Ascending aorta (tissue), 2 donors: ENCODE data around the gene XAF1. TPM values are rescaled to one million over a fixed set of nuclear protein-coding genes. Genes with fewer than 3 reads are reported as not detected.

Experiments used
- DNase-seq, 2 donors: peaks; one replicate each; pipeline ENCODE4 v3.0.0-alpha.2; 2019; ENCODE audit warnings: low spot score in 2 of 2
- H3K27ac ChIP-seq, 2 donors: fragments of 200-600 bp; sonication (generic); one replicate each; pipeline ENCODE4 v1.5.1; 2016 to 2017; ENCODE audit warnings: mild to moderate bottlenecking in 1 of 2
- H3K27me3 ChIP-seq: fragments of 200-600 bp; sonication (generic); one replicate; pipeline ENCODE4 v1.5.1; 2017
- H3K36me3 ChIP-seq, 2 donors: fragments of 200-600 bp; sonication (generic); one replicate each; pipeline ENCODE4 v1.5.1; 2016
- H3K4me1 ChIP-seq, 2 donors: fragments of 200-600 bp; sonication (generic); one replicate each; pipeline ENCODE4 v1.5.1; 2016 to 2017; ENCODE audit warnings: mild to moderate bottlenecking in 1 of 2
- H3K4me3 ChIP-seq, 2 donors: fragments of 200-600 bp; sonication (generic); one replicate each; pipeline ENCODE4 v1.5.1; 2016 to 2017; ENCODE audit warnings: mild to moderate bottlenecking in 1 of 2
- H3K9me3 ChIP-seq, 2 donors: fragments of 200-600 bp; sonication (generic); one replicate each; pipeline ENCODE4 v1.5.1; 2016
- intact Hi-C: fragments of 100-400 bp; cut with DNase I; formaldehyde crosslinking; loops from one replicate; pipeline ENCODE4 v1.15.1; 2023
- total RNA-seq: library from RNA; depleted of rRNA; stranded (reverse); fragments of >200 nt; gene quantifications from one replicate; pipeline ENCODE4 v1.1.0, GENCODE V29; 2016
- TF ChIP-seq, protein P1 (sequence below), 3 experiments: fragments of 200-600 bp in 2 of 3; fragments of 450-650 bp in 1 of 3; sonication (generic) in 2 of 3; IDR thresholded peaks; one replicate each; pipeline ENCODE4 v1.5.1; 2016 to 2019; ENCODE audit warnings: antibody characterized with exemption in 3 of 3, mild to moderate bottlenecking in 1 of 3, moderate library complexity in 1 of 3

The XAF1 gene
- total RNA-seq, 1 donor from 2014 or later = 39.8 TPM

DNA sequence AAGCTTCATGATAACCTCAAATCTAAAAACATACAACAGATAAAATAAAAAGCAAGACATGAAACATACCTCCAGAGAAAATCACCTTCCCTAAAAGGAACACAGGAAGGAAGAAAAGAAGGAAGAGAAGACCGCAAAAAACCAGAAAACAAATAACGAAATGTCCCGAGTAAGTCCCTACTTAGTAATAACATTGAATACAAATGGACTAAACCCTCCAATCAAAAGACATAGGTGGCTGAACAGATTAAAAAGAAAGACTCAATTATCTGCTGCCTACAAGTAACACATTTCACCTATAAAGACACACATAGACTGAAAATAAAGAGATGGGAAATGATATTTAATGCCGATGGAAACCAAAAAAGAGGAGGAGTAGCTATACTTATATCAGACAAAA, 26.4 kb downstream of the XAF1 start:
- Histone ChIP-seq H3K9me3 (peaks cover 0 to 9% of the 10 kb centered on the region in 2 donors), H3K27me3 (no peaks in the 10 kb centered on the region), H3K36me3 (no peaks in the 10 kb centered on the region), H3K27ac (no peak overlapping the region), H3K4me3 (no peak overlapping the region), H3K4me1 (no peaks in the 10 kb centered on the region)
- DNase-seq = no peak
- TF ChIP-seq, protein P1, sequence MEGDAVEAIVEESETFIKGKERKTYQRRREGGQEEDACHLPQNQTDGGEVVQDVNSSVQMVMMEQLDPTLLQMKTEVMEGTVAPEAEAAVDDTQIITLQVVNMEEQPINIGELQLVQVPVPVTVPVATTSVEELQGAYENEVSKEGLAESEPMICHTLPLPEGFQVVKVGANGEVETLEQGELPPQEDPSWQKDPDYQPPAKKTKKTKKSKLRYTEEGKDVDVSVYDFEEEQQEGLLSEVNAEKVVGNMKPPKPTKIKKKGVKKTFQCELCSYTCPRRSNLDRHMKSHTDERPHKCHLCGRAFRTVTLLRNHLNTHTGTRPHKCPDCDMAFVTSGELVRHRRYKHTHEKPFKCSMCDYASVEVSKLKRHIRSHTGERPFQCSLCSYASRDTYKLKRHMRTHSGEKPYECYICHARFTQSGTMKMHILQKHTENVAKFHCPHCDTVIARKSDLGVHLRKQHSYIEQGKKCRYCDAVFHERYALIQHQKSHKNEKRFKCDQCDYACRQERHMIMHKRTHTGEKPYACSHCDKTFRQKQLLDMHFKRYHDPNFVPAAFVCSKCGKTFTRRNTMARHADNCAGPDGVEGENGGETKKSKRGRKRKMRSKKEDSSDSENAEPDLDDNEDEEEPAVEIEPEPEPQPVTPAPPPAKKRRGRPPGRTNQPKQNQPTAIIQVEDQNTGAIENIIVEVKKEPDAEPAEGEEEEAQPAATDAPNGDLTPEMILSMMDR (IDR thresholded peaks at IDR 0.05) = no peak
- intact Hi-C loops = no loop called here

DNA sequence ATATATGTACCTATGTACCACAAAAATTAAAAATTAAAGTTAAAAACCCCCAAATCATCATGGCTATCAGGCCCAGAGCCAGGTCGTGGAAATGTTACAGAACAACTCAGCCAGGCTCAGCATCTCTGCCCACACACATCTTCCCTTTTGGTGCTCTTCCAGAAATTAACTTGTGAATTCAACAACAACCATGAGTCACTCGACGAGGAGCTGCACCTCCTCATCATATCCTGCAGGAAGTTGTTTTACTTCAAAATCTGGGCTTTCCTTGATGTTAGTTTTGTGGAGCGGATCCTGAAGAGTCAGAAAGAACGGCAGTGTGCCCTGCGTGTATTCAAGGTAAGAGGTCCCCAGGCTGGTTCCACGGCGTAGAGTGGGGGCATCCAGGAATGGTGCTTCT, 30.8 kb downstream of the XAF1 start:
- H3K4me3 ChIP-seq = no peak overlapping the region
- H3K27me3 ChIP-seq = no peaks in the 10 kb centered on the region
- peaks cover 0 to 3% of the 10 kb centered on the region in 2 donors for H3K9me3 ChIP-seq
- intact Hi-C loops = no loop called here
- H3K27ac ChIP-seq = no peak overlapping the region
- DNase-seq = no peak
- no peaks in the 10 kb centered on the region for H3K36me3 ChIP-seq
- no peaks in the 10 kb centered on the region for H3K4me1 ChIP-seq
- TF ChIP-seq, protein P1 (IDR thresholded peaks at IDR 0.05) = no peak

DNA sequence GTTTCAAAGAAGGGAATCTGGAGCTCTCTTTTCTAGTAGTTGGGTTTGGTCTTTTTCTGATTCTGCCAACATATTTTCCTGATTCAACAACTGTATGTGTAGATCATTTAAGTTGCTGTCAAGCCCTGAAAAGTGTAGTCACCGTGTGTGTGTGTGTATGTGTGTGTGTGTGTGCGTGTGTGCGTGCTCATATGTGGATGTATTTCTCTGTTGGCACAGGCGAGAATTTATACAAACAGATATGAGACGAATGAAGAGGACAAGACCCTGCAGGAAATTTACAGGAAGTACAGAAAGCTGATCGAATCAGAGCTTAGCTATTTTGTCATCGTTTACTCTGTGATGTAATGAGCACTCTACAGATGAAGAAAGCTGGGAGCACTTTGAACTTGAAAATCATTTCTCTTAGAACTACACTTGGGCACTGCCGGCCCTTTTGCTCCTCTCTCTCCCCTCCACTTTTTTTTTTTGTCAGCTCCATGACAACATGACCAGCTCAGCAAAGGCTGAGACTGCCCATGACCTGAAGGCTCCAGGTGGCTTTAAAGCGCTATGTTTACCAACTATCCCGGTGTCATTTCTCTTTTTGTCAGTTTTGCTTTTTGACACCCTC, 31.3 kb downstream of the XAF1 start:
- Histone ChIP-seq H3K4me1 (no peaks in the 10 kb centered on the region), H3K36me3 (no peaks in the 10 kb centered on the region), H3K4me3 (no peak overlapping the region), H3K27me3 (no peaks in the 10 kb centered on the region), H3K27ac (no peak overlapping the region), H3K9me3 (peaks cover 0 to 3% of the 10 kb centered on the region in 2 donors)
- TF ChIP-seq, protein P1 (IDR thresholded peaks at IDR 0.05) = no peak
- intact Hi-C loops = no loop called here
- DNase-seq = no peak

DNA sequence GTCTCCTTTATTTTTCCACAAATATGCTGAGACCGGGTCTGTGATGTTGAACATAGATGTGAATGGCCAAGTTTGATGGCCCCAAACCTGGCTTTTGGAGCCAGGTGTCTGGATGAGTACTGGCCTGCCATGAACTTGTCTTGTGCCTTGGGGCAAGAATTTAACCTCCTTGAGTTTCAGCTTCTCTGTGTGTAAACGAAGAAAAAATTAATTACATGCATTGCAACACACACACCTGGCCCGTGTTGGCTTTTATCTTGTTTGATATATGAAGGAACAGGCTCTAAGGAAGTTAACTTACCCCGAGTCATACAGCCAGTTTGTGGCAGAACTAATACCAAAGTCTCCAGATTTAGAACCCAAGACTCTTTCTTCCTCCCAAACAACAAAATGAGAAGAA, 33.3 kb downstream of the XAF1 start:
- TF ChIP-seq, protein P1 (IDR thresholded peaks at IDR 0.05) = no peak
- Histone ChIP-seq H3K4me3 (no peak overlapping the region), H3K36me3 (no peaks in the 10 kb centered on the region), H3K9me3 (no peaks in the 10 kb centered on the region), H3K27ac (no peak overlapping the region), H3K4me1 (no peaks in the 10 kb centered on the region), H3K27me3 (no peaks in the 10 kb centered on the region)
- intact Hi-C loops = no loop called here
- DNase-seq = no peak

DNA sequence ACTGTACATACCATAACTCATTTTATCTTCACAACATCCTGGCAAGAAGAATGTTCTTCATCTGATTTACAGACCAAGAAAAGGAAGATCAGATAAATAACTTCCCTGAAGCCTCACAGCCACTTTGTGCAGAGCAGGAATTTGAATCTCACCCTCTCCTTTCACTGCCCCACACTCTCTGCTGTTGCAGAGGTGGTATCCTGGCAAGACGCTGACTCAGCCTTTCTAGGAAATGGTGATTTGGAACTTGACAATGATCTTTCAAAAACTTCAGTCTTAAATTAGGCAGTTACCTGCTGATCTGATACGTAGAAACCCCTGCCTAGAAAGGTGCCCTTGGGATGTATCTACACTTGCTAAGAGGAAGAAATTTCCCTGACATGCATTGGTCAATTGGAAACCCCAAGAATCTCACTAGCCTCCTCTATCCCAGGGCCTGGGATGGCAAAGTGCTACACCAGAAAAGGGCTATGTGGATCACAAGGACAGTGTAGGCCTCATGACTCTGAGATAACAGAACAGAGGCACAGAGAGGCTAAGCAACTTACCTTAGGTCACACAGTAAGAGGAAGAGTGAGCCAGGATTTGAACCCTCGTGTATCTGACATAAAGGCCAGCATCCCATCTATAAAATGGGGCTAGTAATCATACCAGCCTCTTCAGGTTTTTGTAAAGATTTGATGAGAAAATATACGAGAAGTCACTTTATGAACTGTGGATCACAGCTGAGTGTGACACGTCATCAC, 38.1 kb downstream of the XAF1 start:
- H3K4me1 ChIP-seq = no peaks in the 10 kb centered on the region
- H3K9me3 ChIP-seq = no peaks in the 10 kb centered on the region
- H3K4me3 ChIP-seq = no peak overlapping the region
- no peak overlapping the region for H3K27ac ChIP-seq
- no peaks in the 10 kb centered on the region for H3K27me3 ChIP-seq
- TF ChIP-seq, protein P1 (IDR thresholded peaks at IDR 0.05) = no peak
- no peak for DNase-seq
- no peaks in the 10 kb centered on the region for H3K36me3 ChIP-seq
- intact Hi-C loops = no loop called here
